ENCODE data around the gene CCNJL. TPM values are rescaled to one million over a fixed set of nuclear protein-coding genes. Genes with fewer than 3 reads are reported as not detected.
A peak's percentile ranks its signal among the peaks of the same experiment; 100 is the strongest.

CCNJL gene
- total RNA-seq, 4 donors from 2014 or later = 0.15 to 0.18 TPM; not detected in 2

DNA sequence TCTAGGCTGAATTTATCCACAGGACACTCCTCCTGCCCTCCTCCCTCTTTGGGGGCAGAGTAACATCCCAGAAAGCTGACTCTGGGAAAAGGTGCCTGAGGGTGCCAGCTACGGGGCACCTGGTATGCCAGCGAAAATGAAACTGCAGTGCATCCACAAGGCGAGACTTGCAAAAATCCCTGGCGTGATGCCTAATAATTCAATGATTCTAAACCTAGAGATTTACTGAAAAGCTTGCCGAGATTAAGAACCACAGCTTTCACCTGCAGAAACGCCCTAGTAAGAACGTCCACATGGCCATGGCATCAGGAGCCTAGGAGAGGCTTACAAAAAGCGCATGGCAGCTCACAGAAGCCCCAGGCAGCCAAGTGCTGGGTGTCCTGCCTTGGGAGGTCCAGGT, 20.9 kb downstream of the CCNJL start:
- no peaks in the 10 kb centered on the region for H3K36me3 ChIP-seq
- DNase-seq (no peak), ATAC-seq (no peak)
- intact Hi-C loops (cut with DNase I; ENCODE audit: low total_unique reads) (no loop called here), in situ Hi-C loops (cut with MboI; ENCODE audit: low sequenced_read_pairs in 4 of 4) (no loop called here)
- no peaks in the 10 kb centered on the region for H3K27me3 ChIP-seq
- no peak overlapping the region for H3K27ac ChIP-seq
- TF ChIP-seq, protein P1, sequence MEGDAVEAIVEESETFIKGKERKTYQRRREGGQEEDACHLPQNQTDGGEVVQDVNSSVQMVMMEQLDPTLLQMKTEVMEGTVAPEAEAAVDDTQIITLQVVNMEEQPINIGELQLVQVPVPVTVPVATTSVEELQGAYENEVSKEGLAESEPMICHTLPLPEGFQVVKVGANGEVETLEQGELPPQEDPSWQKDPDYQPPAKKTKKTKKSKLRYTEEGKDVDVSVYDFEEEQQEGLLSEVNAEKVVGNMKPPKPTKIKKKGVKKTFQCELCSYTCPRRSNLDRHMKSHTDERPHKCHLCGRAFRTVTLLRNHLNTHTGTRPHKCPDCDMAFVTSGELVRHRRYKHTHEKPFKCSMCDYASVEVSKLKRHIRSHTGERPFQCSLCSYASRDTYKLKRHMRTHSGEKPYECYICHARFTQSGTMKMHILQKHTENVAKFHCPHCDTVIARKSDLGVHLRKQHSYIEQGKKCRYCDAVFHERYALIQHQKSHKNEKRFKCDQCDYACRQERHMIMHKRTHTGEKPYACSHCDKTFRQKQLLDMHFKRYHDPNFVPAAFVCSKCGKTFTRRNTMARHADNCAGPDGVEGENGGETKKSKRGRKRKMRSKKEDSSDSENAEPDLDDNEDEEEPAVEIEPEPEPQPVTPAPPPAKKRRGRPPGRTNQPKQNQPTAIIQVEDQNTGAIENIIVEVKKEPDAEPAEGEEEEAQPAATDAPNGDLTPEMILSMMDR (IDR thresholded peaks at IDR 0.05 in 4 of 5, conservative IDR thresholded peaks at IDR 0.05 in 1 of 5) = no peak
- TF ChIP-seq POLR2A (IDR thresholded peaks at IDR 0.05) = no peak
- no peak overlapping the region for H3K4me3 ChIP-seq
- H3K9me3 ChIP-seq = no peaks in the 10 kb centered on the region
- H3K4me1 ChIP-seq = peaks cover 0 to 8% of the 10 kb centered on the region in 2 donors

- ATAC-seq (no peak), DNase-seq (no peak)
- Histone ChIP-seq H3K9me3 (no peaks in the 10 kb centered on the region), H3K36me3 (no peaks in the 10 kb centered on the region), H3K4me3 (no peak overlapping the region), H3K27me3 (no peaks in the 10 kb centered on the region), H3K27ac (no peak overlapping the region), H3K4me1 (peaks cover 0 to 8% of the 10 kb centered on the region in 2 donors)
- in situ Hi-C loops (cut with MboI; ENCODE audit: low sequenced_read_pairs in 4 of 4) (no loop called here), intact Hi-C loops (cut with DNase I; ENCODE audit: low total_unique reads) (no loop called here)
- TF ChIP-seq, protein P1 (IDR thresholded peaks at IDR 0.05 in 4 of 5, conservative IDR thresholded peaks at IDR 0.05 in 1 of 5) = no peak
- TF ChIP-seq POLR2A (IDR thresholded peaks at IDR 0.05) = no peak
Measured at GRCh38 chr5:160290751-160291150, 21.6 kb downstream of the CCNJL start.

GRCh38 chr5:160289721-160290120, 22.6 kb downstream of the CCNJL start:
- no peak for ATAC-seq
- Histone ChIP-seq H3K9me3 (no peaks in the 10 kb centered on the region), H3K36me3 (no peaks in the 10 kb centered on the region), H3K27ac (no peak overlapping the region), H3K4me1 (peaks cover 0 to 8% of the 10 kb centered on the region in 2 donors), H3K4me3 (no peak overlapping the region), H3K27me3 (no peaks in the 10 kb centered on the region)
- in situ Hi-C loops (cut with MboI; ENCODE audit: low sequenced_read_pairs in 4 of 4) = no loop called here
- TF ChIP-seq POLR2A (IDR thresholded peaks at IDR 0.05) = no peak
- TF ChIP-seq, protein P1 (IDR thresholded peaks at IDR 0.05 in 4 of 5, conservative IDR thresholded peaks at IDR 0.05 in 1 of 5) = no peak
- no peak for DNase-seq
- intact Hi-C loops (cut with DNase I; ENCODE audit: low total_unique reads) = no loop called here

DNA sequence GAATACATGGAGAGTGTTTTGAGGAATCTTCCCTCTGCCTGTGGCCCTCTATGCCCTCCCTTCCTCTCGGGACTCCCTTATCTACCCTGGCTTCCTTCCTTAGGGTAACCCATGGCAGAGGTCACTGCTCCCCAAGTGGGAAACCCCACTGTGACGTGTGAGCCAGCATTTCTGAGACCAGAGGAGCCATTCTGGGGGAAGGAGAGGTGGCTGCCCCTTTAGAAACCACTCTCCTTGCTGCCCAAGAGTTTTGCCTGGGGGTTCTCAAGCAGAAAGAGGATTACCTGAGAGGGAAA, 23.1 kb downstream of the CCNJL start:
- H3K27me3 ChIP-seq = no peaks in the 10 kb centered on the region
- ATAC-seq (no peak), DNase-seq (no peak)
- no peak overlapping the region for H3K27ac ChIP-seq
- TF ChIP-seq, protein P1 (IDR thresholded peaks at IDR 0.05 in 4 of 5, conservative IDR thresholded peaks at IDR 0.05 in 1 of 5) = no peak
- TF ChIP-seq POLR2A (IDR thresholded peaks at IDR 0.05) = no peak
- intact Hi-C loops (cut with DNase I; ENCODE audit: low total_unique reads) (no loop called here), in situ Hi-C loops (cut with MboI; ENCODE audit: low sequenced_read_pairs in 4 of 4) (no loop called here)
- H3K4me3 ChIP-seq = no peak overlapping the region
- no peaks in the 10 kb centered on the region for H3K36me3 ChIP-seq
- peaks cover 0 to 8% of the 10 kb centered on the region in 2 donors for H3K4me1 ChIP-seq
- no peaks in the 10 kb centered on the region for H3K9me3 ChIP-seq

GRCh38 chr5:160287378-160288051, 24.8 kb downstream of the CCNJL start:
- H3K4me1 ChIP-seq = peaks cover 0 to 8% of the 10 kb centered on the region in 2 donors
- no peaks in the 10 kb centered on the region for H3K9me3 ChIP-seq
- ATAC-seq = peak; percentile 21 to 30
- no peaks in the 10 kb centered on the region for H3K36me3 ChIP-seq
- no peaks in the 10 kb centered on the region for H3K27me3 ChIP-seq
- intact Hi-C loops (cut with DNase I; ENCODE audit: low total_unique reads) = no loop called here
- in situ Hi-C loops (cut with MboI; ENCODE audit: low sequenced_read_pairs in 4 of 4) = no loop called here
- no peak overlapping the region for H3K27ac ChIP-seq
- TF ChIP-seq POLR2A (IDR thresholded peaks at IDR 0.05) = no peak
- TF ChIP-seq, protein P1 (IDR thresholded peaks at IDR 0.05 in 4 of 5, conservative IDR thresholded peaks at IDR 0.05 in 1 of 5) = no peak
- no peak for DNase-seq
- H3K4me3 ChIP-seq = no peak overlapping the region
